Posterior cingulate gyrus (tissue), 11 donors: Measurements from ENCODE around the gene CANX.

Experiments used
- DNase-seq, 10 donors: peaks; one replicate each; pipeline versions ENCODE4 v3.0.0 to v3.0.0-alpha.2; 2020 to 2021; ENCODE audit warnings: mixed read lengths in 3 of 10
- intact Hi-C: fragments of 100-400 bp; cut with DNase I; formaldehyde crosslinking; loops from one replicate; pipeline ENCODE4 v1.15.1; 2023

CANX gene

DNA sequence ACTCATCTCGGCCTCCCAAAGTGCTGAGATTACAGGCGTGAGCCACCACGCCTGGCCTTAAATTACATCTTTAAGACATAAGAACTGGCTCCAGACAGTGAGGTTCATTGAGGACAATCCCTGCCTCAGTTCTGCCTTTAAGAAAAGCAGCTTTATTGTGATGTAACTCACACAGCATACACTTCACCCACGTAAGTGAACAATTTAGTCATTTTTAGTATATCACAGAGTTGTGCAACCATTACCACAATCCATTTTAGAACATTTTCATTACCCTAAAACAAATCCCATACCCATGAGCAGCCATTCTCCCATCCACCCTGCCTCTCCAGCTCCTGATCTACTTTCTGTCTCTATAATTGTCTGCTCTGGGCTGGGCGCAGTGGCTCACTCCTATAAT is 71.0 kb downstream of the CANX start:
- intact Hi-C loops: no loop called here
- peak in 1 of 10 donors; percentile 9 for DNase-seq

DNA sequence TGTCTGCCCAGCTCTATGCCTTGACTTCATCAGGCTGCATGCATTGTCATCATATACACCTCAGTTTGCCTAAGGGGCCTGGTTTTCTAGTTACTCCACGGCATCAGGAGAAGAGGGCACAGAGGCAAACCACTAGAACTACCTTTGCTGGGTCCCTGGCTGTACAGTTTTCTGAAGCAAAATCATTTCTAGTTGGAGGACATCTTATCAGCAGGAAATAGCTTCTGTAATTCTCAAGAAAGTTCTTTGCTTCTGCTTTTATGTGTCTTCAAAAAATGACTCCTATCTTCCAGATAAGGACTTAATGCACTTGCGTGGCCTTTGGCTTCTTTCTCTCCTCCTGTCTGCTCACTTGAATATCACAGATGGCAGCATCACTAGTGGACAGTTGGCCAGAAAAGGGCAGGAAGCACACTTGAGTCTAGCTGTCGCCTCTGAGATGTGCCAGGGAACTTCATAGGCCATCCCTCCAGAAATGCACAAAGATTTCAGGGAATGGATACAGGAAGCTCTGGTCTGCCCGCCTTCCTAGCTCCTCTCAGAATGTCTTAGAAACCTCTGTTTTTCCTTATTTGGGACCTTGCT is 72.6 kb downstream of the CANX start:
- intact Hi-C loops: no loop called here
- DNase-seq: peak in 1 of 10 donors; percentile 10

DNA sequence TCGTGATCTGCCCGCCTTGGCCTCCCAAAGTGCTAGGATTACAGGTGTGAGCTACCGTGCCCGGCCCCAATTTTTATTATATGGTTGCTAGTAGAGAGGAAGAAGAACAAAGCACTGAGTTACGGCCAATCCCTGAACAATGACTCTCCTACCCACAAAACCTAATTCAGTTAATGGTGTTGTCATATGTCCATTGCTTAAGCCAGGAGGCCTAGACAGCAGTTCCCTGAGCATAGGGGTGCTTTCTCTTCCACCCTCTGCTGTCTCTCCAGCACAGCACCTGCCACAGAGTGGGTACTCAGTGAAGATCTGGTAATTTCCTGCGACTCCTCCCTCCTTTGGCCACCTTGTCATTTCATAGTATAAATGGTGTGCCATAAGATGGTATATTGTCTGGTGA is 73.6 kb downstream of the CANX start:
- intact Hi-C loops: no loop called here
- peak in 2 of 10 donors; percentile 4 to 17 for DNase-seq

DNA sequence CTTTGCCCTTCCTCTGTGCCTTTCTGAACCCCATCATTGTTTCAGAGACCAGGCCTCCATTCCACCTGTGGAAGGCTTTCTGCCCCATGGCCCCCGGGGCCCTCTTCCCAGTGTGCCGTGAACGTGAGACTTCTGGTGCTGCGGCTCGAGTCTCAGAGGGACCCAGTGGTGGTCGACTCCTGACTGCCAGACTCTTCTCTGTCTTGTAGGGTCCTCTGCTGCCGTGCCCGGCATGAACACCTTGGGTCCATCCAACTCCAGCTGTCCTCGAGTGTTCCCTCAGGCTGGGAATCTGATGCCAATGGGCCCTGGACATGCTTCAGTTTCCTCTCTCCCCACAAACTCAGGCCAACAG is 74.9 kb downstream of the CANX start:
- peak in 1 of 10 donors; percentile 19 for DNase-seq
- intact Hi-C loops: no loop called here

DNA sequence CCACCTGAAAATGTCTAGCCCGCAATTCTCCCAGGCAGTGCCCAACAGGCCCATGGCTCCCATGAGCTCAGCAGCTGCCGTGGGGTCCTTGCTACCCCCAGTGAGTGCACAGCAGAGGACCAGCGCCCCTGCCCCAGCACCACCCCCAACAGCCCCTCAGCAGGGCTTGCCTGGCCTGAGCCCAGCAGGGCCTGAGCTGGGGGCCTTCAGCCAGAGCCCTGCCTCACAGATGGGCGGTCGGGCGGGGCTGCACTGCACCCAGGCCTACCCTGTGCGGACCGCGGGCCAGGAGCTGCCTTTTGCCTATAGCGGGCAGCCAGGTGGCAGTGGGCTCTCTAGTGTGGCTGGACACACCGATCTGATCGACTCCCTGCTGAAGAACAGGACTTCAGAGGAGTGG is 75.7 kb downstream of the CANX start:
- DNase-seq: peak in 2 of 10 donors; percentile 39 to 79
- intact Hi-C loops: no loop called here

DNA sequence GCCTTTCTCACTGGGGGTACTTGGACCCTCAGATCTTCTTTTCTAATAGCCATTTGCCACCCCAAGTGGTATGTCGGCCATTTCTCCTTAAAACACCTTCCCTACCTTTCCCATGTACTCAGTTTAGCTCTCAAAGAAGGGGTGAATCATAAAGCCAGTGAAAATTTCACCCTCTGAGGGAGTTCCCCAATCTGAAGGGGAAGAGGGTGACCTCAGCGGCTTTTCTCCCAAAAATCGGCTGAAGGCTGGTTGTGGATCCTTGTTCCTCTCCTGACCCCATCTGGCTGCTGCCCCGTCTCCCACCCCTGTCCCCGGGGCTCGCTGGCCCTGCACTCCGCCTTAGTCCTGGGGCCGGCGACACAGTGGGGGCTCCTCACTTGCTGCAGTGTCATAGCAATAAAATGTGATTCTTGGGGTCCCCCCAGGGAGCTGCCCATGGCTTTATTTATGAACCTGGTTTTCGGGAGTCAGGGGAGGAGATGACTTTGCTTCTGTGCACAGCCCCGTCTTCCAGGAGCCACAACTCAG is 77.7 kb downstream of the CANX start:
- intact Hi-C loops: no loop called here
- DNase-seq: peak in 1 of 10 donors; percentile 75

DNA sequence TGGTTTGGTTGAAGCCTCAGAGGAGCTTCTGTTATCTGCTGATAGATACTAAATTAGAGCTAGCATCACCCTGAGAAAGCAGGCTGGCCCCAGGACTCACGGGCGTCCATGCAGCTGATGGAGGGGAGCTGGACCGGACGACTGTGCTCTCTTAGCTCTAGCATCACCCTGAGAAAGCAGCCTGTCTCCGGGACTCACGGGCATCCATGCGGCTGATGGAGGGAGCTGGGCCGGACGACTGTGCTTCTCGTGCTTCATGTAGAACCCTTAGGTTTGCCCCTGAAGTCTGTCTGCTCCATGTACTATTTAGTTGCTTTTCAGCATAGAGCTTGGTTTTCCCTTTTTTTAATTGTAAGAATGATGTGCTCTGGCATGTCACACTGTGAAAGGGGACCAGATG is 78.7 kb downstream of the CANX start:
- DNase-seq: peak in 2 of 10 donors; percentile 33 to 71
- intact Hi-C loops: no loop called here

DNA sequence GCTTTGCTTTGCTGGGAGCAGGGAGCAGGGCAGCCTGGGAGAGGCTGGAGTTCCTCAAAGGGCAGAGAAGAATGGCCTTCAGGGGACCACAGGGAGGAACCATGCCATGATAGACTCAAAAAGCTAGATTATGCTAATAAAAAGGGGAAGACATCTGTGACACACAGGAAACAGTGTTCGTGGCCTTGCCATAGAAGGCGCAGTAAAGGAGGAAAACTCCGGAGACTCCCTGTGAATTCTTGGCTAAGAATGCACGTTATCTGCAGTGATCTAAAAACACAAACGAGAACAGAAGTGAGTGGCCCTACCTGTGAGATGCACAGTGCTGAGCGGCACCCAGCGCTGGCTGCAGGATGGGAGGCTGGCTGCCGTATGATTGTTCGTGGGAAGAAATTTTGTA is 79.1 kb downstream of the CANX start:
- peak in 2 of 10 donors; percentile 67 to 68 for DNase-seq
- intact Hi-C loops: no loop called here

DNA sequence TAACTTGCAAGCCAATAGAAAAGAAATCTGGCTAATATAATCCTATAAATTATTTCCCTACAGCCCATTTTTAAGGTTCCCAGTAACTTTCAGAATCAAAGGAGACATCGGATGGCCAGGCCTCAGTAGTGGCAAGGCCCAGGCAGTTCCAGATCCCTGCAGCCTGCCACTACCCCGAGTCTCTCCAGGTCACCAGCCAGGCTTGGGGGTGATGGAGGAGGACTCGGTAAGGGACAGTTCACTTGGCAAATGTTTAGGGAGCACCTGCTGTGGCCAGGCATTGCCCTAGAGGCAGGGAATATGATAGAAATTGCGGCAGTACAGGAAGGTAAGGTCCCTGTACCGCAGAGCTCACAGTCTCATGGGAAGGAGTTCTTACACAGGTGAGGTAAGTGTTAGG is 79.8 kb downstream of the CANX start:
- intact Hi-C loops: no loop called here
- peak in 1 of 10 donors; percentile 52 for DNase-seq

DNA sequence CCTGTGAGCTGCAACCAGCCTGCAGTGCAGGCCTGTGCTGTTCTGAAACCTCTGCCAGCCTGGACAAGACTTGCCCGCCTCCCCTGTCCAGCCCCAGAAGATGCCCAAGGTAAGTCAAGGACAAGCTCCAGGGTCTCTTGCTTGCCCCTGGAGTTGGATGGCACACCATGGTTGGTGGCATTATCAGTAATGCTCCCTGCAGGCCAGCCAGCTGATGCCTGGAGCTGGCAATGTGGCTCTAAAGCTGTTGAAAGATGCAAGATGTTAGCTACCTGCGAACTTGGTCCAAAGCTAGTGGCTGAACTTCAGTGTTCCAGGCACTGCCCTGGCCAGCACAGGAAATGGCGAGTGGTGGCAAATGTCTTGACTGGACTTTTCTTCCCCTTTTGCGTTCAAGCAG is 81.1 kb downstream of the CANX start:
- intact Hi-C loops: no loop called here
- DNase-seq: peak in 2 of 10 donors; percentile 16 to 46

DNA sequence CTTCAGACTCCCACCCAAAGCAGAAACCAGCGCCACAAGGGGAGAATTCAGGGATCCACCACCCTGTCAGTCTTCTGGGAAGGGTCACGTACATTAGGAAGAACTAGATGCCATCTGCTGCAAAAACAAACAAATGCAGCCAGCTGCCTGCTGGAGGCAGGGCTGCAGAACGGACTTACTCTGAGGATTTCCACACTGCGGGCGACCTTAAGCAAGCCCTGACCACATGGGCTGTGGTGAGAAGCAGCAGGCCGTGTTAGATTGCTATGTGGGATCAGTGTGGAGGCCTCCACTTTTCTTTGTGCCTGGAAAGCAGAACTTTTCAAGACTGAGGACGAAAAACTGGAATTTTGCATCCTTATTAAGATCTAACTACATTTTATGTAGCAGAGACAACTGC is 81.6 kb downstream of the CANX start:
- DNase-seq: peak in 2 of 10 donors; percentile 22 to 46
- intact Hi-C loops: no loop called here
